GM12801 (cell line): ENCODE data around the gene TRIM61.

Experiments used
- CTCF ChIP-seq: IDR thresholded peaks from one replicate; pipeline ENCODE4 v1.5.1; 2011; ENCODE audit warnings: control low read depth; ENCODE audit not compliant: insufficient read length; ENCODE audit errors: extremely low read depth

The TRIM61 gene

GRCh38 chr4:164956766-164957643 is 20.5 kb downstream of the TRIM61 start:
- TF ChIP-seq CTCF = no peak

GRCh38 chr4:164955107-164955805 is 22.2 kb downstream of the TRIM61 start:
- no peak for TF ChIP-seq CTCF

- TF ChIP-seq CTCF = no peak
Measured at GRCh38 chr4:164952551-164952950, 24.9 kb downstream of the TRIM61 start.

GRCh38 chr4:164949448-164950143 is 27.9 kb downstream of the TRIM61 start:
- TF ChIP-seq CTCF = no peak

GRCh38 chr4:164948975-164949374 is 28.5 kb downstream of the TRIM61 start:
- no peak for TF ChIP-seq CTCF

GRCh38 chr4:164946810-164947209 is 30.6 kb downstream of the TRIM61 start:
- TF ChIP-seq CTCF = no peak

GRCh38 chr4:164945146-164945545 is 32.3 kb downstream of the TRIM61 start:
- TF ChIP-seq CTCF = no peak
